Small intestine (tissue), 7 donors: ENCODE measurements around the gene MFN1. TPM values are rescaled to one million over a fixed set of nuclear protein-coding genes. Genes with fewer than 3 reads are reported as not detected.

Experiments used
- DNase-seq, 2 donors: peaks; one replicate each; pipeline versions ENCODE4 v3.0.0 to v3.0.0-alpha.2; 2013
- FAIRE-seq: peaks from 2 replicates; lab custom pipeline; 2012; peaks lifted over from hg19 to GRCh38; lab: Jason Lieb, UNC
- H3K27ac ChIP-seq, 3 donors: one replicate each; pipeline ENCODE4 v1.5.1; 2013; ENCODE audit warnings: low read length in 2 of 3, mild to moderate bottlenecking in 2 of 3, control low read depth in 1 of 3, inconsistent platforms in 1 of 3, low read depth in 1 of 3, moderate library complexity in 1 of 3
- H3K27me3 ChIP-seq, 3 donors: one replicate each; pipeline ENCODE4 v1.6.1; 2013; ENCODE audit warnings: low read length in 3 of 3, inconsistent platforms in 1 of 3; ENCODE audit not compliant: control insufficient read depth in 3 of 3, insufficient read depth in 3 of 3
- H3K36me3 ChIP-seq, 3 donors: one replicate each; pipeline ENCODE4 v1.6.1; 2013; ENCODE audit warnings: low read length in 3 of 3, inconsistent platforms in 1 of 3, low read depth in 1 of 3, mild to moderate bottlenecking in 1 of 3, moderate library complexity in 1 of 3; ENCODE audit not compliant: control insufficient read depth in 3 of 3, insufficient read depth in 2 of 3
- H3K4me1 ChIP-seq, 3 donors: one replicate each; pipeline ENCODE4 v1.6.1; 2013; ENCODE audit warnings: low read length in 2 of 3, inconsistent platforms in 1 of 3, low read depth in 1 of 3, mild to moderate bottlenecking in 1 of 3, moderate library complexity in 1 of 3; ENCODE audit not compliant: control insufficient read depth in 3 of 3, insufficient read depth in 2 of 3
- H3K4me3 ChIP-seq, 3 donors: one replicate each; pipeline ENCODE4 v1.5.1; 2013; ENCODE audit warnings: low read length in 3 of 3, control low read depth in 1 of 3, inconsistent platforms in 1 of 3, low read depth in 1 of 3, mild to moderate bottlenecking in 1 of 3, moderate library complexity in 1 of 3
- H3K9me3 ChIP-seq, 2 donors: one replicate each; pipeline ENCODE4 v1.6.1; 2013; ENCODE audit warnings: low read depth in 1 of 2, low read length in 1 of 2; ENCODE audit not compliant: control insufficient read depth in 2 of 2, insufficient read depth in 1 of 2
- WGBS, 3 donors: extraction: QIAGEN DNeasy Blood & Tissue Kit; methylation state at CpG; one replicate each; pipeline ENCODE4 v1.1.7; 2013; 5-methylcytosine and 5-hydroxymethylcytosine counted together
- polyA plus RNA-seq, 4 donors: library from polyadenylated mRNA; stranded (reverse) in 3 of 4; unstranded in 1 of 4; fragments of 200-250 nt in 3 of 4; fragments of 120-200 nt in 1 of 4; gene quantifications; one replicate each; pipeline versions ENCODE4 v1.2.1 to v1.2.3, GENCODE V29; 2013
- donor health status: healthy with polysubstance abuse.
- donor health status: control.
- donor health status: control.
- donor health status: Bipolar disorder and iron deficiency.
- donor health status: healthy.

The MFN1 gene
- polyA plus RNA-seq, 4 donors = 10.0 to 31.3 (median 15.4) TPM

- no peak for DNase-seq
- Histone ChIP-seq H3K27me3 (no peaks in the 10 kb centered on the region), H3K36me3 (peaks cover 0 to 6% (median 0%) of the 10 kb centered on the region in 3 donors), H3K4me1 (peaks cover 0 to 3% (median 0%) of the 10 kb centered on the region in 3 donors), H3K4me3 (no peak overlapping the region), H3K9me3 (no peaks in the 10 kb centered on the region), H3K27ac (no peak overlapping the region)
- no peak for FAIRE-seq
- 85 to 91% (median 90%) methylated on average over 8 of the region's 8 CpGs for WGBS, 3 donors
Observed at GRCh38 chr3:179428876-179429548, 81.5 kb downstream of the MFN1 start.

GRCh38 chr3:179430277-179430870 lies 82.9 kb downstream of the MFN1 start:
- no peak for FAIRE-seq
- Histone ChIP-seq H3K36me3 (no peaks in the 10 kb centered on the region), H3K4me1 (peaks cover 0 to 3% (median 0%) of the 10 kb centered on the region in 3 donors), H3K27ac (no peak overlapping the region), H3K4me3 (no peak overlapping the region), H3K27me3 (no peaks in the 10 kb centered on the region), H3K9me3 (no peaks in the 10 kb centered on the region)
- 85 to 97% (median 95%) methylated on average over 2 of the region's 2 CpGs for WGBS, 3 donors
- DNase-seq = no peak

GRCh38 chr3:179432021-179432420 lies 84.5 kb downstream of the MFN1 start:
- Histone ChIP-seq H3K27me3 (no peaks in the 10 kb centered on the region), H3K4me1 (peaks cover 0 to 3% (median 0%) of the 10 kb centered on the region in 3 donors), H3K4me3 (no peak overlapping the region), H3K9me3 (no peaks in the 10 kb centered on the region), H3K36me3 (no peaks in the 10 kb centered on the region), H3K27ac (no peak overlapping the region)
- 50 to 88% (median 83%) methylated on average over 3 of the region's 3 CpGs for WGBS, 3 donors
- no peak for FAIRE-seq
- no peak for DNase-seq

- DNase-seq = no peak
- H3K4me1 ChIP-seq = peaks cover 0 to 3% (median 0%) of the 10 kb centered on the region in 3 donors
- no peak overlapping the region for H3K4me3 ChIP-seq
- no peaks in the 10 kb centered on the region for H3K36me3 ChIP-seq
- no peak overlapping the region for H3K27ac ChIP-seq
- H3K9me3 ChIP-seq = no peaks in the 10 kb centered on the region
- no peak for FAIRE-seq
- WGBS, 3 donors = 76 to 87% (median 85%) methylated on average over 1 of the region's 1 CpG
- no peaks in the 10 kb centered on the region for H3K27me3 ChIP-seq
Observed at GRCh38 chr3:179432451-179432850, 84.9 kb downstream of the MFN1 start.

- WGBS, 3 donors = 48 to 73% (median 58%) methylated on average over 3 of the region's 3 CpGs
- Histone ChIP-seq H3K4me1 (peaks cover 0 to 3% (median 0%) of the 10 kb centered on the region in 3 donors), H3K27me3 (no peaks in the 10 kb centered on the region), H3K27ac (no peak overlapping the region), H3K36me3 (no peaks in the 10 kb centered on the region), H3K4me3 (no peak overlapping the region), H3K9me3 (no peaks in the 10 kb centered on the region)
- DNase-seq = no peak
- no peak for FAIRE-seq
Observed at GRCh38 chr3:179436517-179436916, 89.0 kb downstream of the MFN1 start.

GRCh38 chr3:179438841-179439240 lies 91.3 kb downstream of the MFN1 start:
- Histone ChIP-seq H3K4me3 (no peak overlapping the region), H3K36me3 (no peaks in the 10 kb centered on the region), H3K4me1 (no peaks in the 10 kb centered on the region), H3K9me3 (no peaks in the 10 kb centered on the region), H3K27me3 (no peaks in the 10 kb centered on the region), H3K27ac (no peak overlapping the region)
- DNase-seq (no peak), FAIRE-seq (no peak)
- 28 to 45% (median 30%) methylated on average over 5 of the region's 5 CpGs for WGBS, 3 donors

Other genes starting within 250 kb of the MFN1 start
- 10 to 100 TPM in 1 of 4 donors, 1 to 10 TPM in 3; 2.2 to 18.2 (median 4.6) TPM for gene PIK3CA, start 199.4 kb upstream of the MFN1 start, polyA plus RNA-seq
- 1 to 10 TPM in 3 of 4 donors, under 1 TPM in 1; 0.27 to 3.9 (median 1.5) TPM for gene KCNMB3, start 96.6 kb upstream of the MFN1 start, polyA plus RNA-seq
- gene ZNF639, start 24.7 kb upstream of the MFN1 start, polyA plus RNA-seq = 10 to 100 TPM; 14.3 to 40.9 (median 17.7) TPM
- gene GNB4, start 103.8 kb downstream of the MFN1 start, polyA plus RNA-seq = 1 to 10 TPM in 3 of 4 donors, under 1 TPM in 1; 0.67 to 9.7 (median 4.5) TPM
- 10 to 100 TPM; 31.3 to 60.1 (median 38.3) TPM for gene ACTL6A, start 215.2 kb downstream of the MFN1 start, polyA plus RNA-seq